ENCODE data around the gene ENO1. TPM values are rescaled to one million over a fixed set of nuclear protein-coding genes. Genes with fewer than 3 reads are reported as not detected.

The ENO1 gene
- total RNA-seq, 1 donor from 2014 or later: 1,269 TPM

GRCh38 chr1:8813991-8814390 is 64.5 kb downstream of the ENO1 start:
- no peaks in the 10 kb centered on the region for H3K27me3 Mint-ChIP-seq (ENCODE audit: low read depth)
- TF ChIP-seq, protein P1, sequence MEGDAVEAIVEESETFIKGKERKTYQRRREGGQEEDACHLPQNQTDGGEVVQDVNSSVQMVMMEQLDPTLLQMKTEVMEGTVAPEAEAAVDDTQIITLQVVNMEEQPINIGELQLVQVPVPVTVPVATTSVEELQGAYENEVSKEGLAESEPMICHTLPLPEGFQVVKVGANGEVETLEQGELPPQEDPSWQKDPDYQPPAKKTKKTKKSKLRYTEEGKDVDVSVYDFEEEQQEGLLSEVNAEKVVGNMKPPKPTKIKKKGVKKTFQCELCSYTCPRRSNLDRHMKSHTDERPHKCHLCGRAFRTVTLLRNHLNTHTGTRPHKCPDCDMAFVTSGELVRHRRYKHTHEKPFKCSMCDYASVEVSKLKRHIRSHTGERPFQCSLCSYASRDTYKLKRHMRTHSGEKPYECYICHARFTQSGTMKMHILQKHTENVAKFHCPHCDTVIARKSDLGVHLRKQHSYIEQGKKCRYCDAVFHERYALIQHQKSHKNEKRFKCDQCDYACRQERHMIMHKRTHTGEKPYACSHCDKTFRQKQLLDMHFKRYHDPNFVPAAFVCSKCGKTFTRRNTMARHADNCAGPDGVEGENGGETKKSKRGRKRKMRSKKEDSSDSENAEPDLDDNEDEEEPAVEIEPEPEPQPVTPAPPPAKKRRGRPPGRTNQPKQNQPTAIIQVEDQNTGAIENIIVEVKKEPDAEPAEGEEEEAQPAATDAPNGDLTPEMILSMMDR (conservative IDR thresholded peaks at IDR 0.05): no peak
- H3K4me1 Mint-ChIP-seq: peaks cover 50% of the 10 kb centered on the region
- no peak overlapping the region for H3K27ac Mint-ChIP-seq (ENCODE audit: unreplicated experiment)
- DNase-seq (ENCODE audit: low read depth, low spot score): no peak
- peak overlapping the region; percentile 95 for H3K4me3 Mint-ChIP-seq
- no peaks in the 10 kb centered on the region for H3K9me3 Mint-ChIP-seq
- no peaks in the 10 kb centered on the region for H3K36me3 Mint-ChIP-seq (ENCODE audit: low read depth)

GRCh38 chr1:8813016-8813763 is 65.3 kb downstream of the ENO1 start:
- TF ChIP-seq, protein P1 (conservative IDR thresholded peaks at IDR 0.05): no peak
- no peaks in the 10 kb centered on the region for H3K9me3 Mint-ChIP-seq
- peak overlapping the region; percentile 19 for H3K4me3 Mint-ChIP-seq
- H3K36me3 Mint-ChIP-seq (ENCODE audit: low read depth): no peaks in the 10 kb centered on the region
- DNase-seq (ENCODE audit: low read depth, low spot score): no peak
- no peak overlapping the region for H3K27ac Mint-ChIP-seq (ENCODE audit: unreplicated experiment)
- peaks cover 44% of the 10 kb centered on the region for H3K4me1 Mint-ChIP-seq
- no peaks in the 10 kb centered on the region for H3K27me3 Mint-ChIP-seq (ENCODE audit: low read depth)

- Mint-ChIP-seq H3K4me3 (peak overlapping the region; percentile 61), H3K36me3 (ENCODE audit: low read depth) (no peaks in the 10 kb centered on the region), H3K9me3 (no peaks in the 10 kb centered on the region), H3K27me3 (ENCODE audit: low read depth) (no peaks in the 10 kb centered on the region), H3K4me1 (peaks cover 49% of the 10 kb centered on the region), H3K27ac (ENCODE audit: unreplicated experiment) (no peak overlapping the region)
- no peak for DNase-seq (ENCODE audit: low read depth, low spot score)
- TF ChIP-seq, protein P1 (conservative IDR thresholded peaks at IDR 0.05): no peak
Observed at GRCh38 chr1:8812081-8812480, 66.4 kb downstream of the ENO1 start.

Small RNA genes within 50 kb of the gene (microRNA-seq; reads per million reads assigned to microRNA genes)
- not detected for gene MIR6728

Other genes starting within 250 kb of the ENO1 start
- 107 and 122 TPM in 2 replicates for gene RERE, start 61.0 kb downstream of the ENO1 start, total RNA-seq
- not detected in 2 replicates for gene CA6, start 67.2 kb upstream of the ENO1 start, total RNA-seq
- gene SLC2A7, start 147.7 kb upstream of the ENO1 start, total RNA-seq: not detected in 2 replicates
- gene SLC2A5, start 190.9 kb upstream of the ENO1 start, total RNA-seq: not detected in 2 replicates

Data from neural crest cell (in vitro differentiated cells).